ENCODE measurements around the gene WDR5. TPM values are rescaled to one million over a fixed set of nuclear protein-coding genes. Genes with fewer than 3 reads are reported as not detected.

WDR5 gene
- total RNA-seq, 1 experiment from 2014 or later, result 62.5 TPM

GRCh38 chr9:134134949-134135342, 936 bp upstream of the WDR5 start (continued):
- TF ChIP-seq ESRRA (CRISPR knock-in tag; IDR thresholded peaks at IDR 0.05; ENCODE audit: borderline replicate concordance) (no peak), HMGA2 (CRISPR knock-in tag; IDR thresholded peaks at IDR 0.05) (no peak), GABPB1 (CRISPR knock-in tag; IDR thresholded peaks at IDR 0.05) (no peak), ETV6 (CRISPR knock-in tag; IDR thresholded peaks at IDR 0.05) (no peak), ZNF425 (CRISPR knock-in tag; conservative IDR thresholded peaks at IDR 0.05) (no peak), RORB (CRISPR knock-in tag; IDR thresholded peaks at IDR 0.05) (no peak), NR1H2 (CRISPR knock-in tag; IDR thresholded peaks at IDR 0.05) (no peak), ZBTB43 (CRISPR knock-in tag; IDR thresholded peaks at IDR 0.05) (no peak)

- CTCF ChIA-PET, result interaction anchor here (0.5 to 0.7 kb wide), 3 partner anchors 25 to 38 kb away, joined by 3 read pairs; no protein-coding TSS in a partner anchor
- DNase-seq (ENCODE audit: low spot score), result peak; percentile 44
- peak; percentile 8 for ATAC-seq
- H3K36me3 Mint-ChIP-seq, result peaks cover 24% of the 10 kb centered on the region
- peaks cover 44% of the 10 kb centered on the region for H3K4me1 Mint-ChIP-seq
- H3K9me3 Mint-ChIP-seq, result no peaks in the 10 kb centered on the region
- H3K27ac Mint-ChIP-seq, result peak overlapping the region; percentile 93
- POLR2A ChIA-PET, result interaction anchor here (0.9 to 1.0 kb wide), 3 partner anchors 28 to 71 kb away, joined by 3 to 5 read pairs (median 3); partner anchors contain the start of gene RNU6ATAC
- peak overlapping the region; percentile 97 for H3K4me3 Mint-ChIP-seq
- no peaks in the 10 kb centered on the region for H3K27me3 Mint-ChIP-seq (ENCODE audit: low read depth)
- 0 out of 2 replicates have a peak, but pooled peaks have one; percentile 21 for TF ChIP-seq ZBTB21 (CRISPR knock-in tag; IDR thresholded peaks at IDR 0.05; ENCODE audit: borderline replicate concordance)
- TF ChIP-seq ZNF425 (CRISPR knock-in tag; conservative IDR thresholded peaks at IDR 0.05), result no peak
- no peak; the same call in 1 of the 2 replicates for TF ChIP-seq ARID4B (CRISPR knock-in tag; IDR thresholded peaks at IDR 0.05; ENCODE audit: borderline replicate concordance)
- no peak for TF ChIP-seq ZNF232 (CRISPR knock-in tag; IDR thresholded peaks at IDR 0.05)
- 0 out of 2 replicates have a peak, but pooled peaks have one; percentile 22 for TF ChIP-seq FOXK1 (CRISPR knock-in tag; IDR thresholded peaks at IDR 0.05)
- TF ChIP-seq FOXP4 (CRISPR knock-in tag; IDR thresholded peaks at IDR 0.05), result peak; percentile 40; the same call in 1 of the 2 replicates
- no peak for TF ChIP-seq ZNF532 (CRISPR knock-in tag; IDR thresholded peaks at IDR 0.05; ENCODE audit: borderline replicate concordance)
Measured at GRCh38 chr9:134136118-134136995, 475 bp downstream of the WDR5 start.
